DMS153 (cell line): ENCODE data around the gene MLH3.
"Not testable (repeated sequence)": the region's sequence is repeated elsewhere in the genome, so short reads cannot be mapped to it uniquely, and the experiment has no call there.

Source experiments
- DNase-seq: peaks from one replicate; lab custom pipeline; 2025; lab: John Stamatoyannopoulos, UW

Gene MLH3

GRCh38 chr14:75025876-75026275 lies 25.4 kb downstream of the MLH3 start:
- DNase-seq: no peak

GRCh38 chr14:75025082-75025481 lies 26.2 kb downstream of the MLH3 start:
- no peak for DNase-seq

- no peak for DNase-seq
Measured at GRCh38 chr14:75023108-75023507, 28.2 kb downstream of the MLH3 start.

- DNase-seq: no peak
Measured at GRCh38 chr14:75022655-75023054, 28.6 kb downstream of the MLH3 start.

- no peak for DNase-seq
Measured at GRCh38 chr14:75018694-75019093, 32.6 kb downstream of the MLH3 start.

- no peak for DNase-seq
Measured at GRCh38 chr14:75016815-75017214, 34.5 kb downstream of the MLH3 start.

- no peak for DNase-seq
Measured at GRCh38 chr14:75015496-75015895, 35.8 kb downstream of the MLH3 start.

GRCh38 chr14:75013290-75013689 lies 38.0 kb downstream of the MLH3 start:
- no peak for DNase-seq

- no peak for DNase-seq
Measured at GRCh38 chr14:75011356-75011994, 39.8 kb downstream of the MLH3 start.

GRCh38 chr14:75010472-75011093 lies 40.7 kb downstream of the MLH3 start:
- DNase-seq: no peak

GRCh38 chr14:75009176-75009575 lies 42.1 kb downstream of the MLH3 start:
- no peak for DNase-seq

- DNase-seq: no peak
Measured at GRCh38 chr14:75005357-75005756, 45.9 kb downstream of the MLH3 start.

GRCh38 chr14:75003250-75004027 lies 47.8 kb downstream of the MLH3 start:
- no peak for DNase-seq

- DNase-seq: peak; percentile 93
Measured at GRCh38 chr14:75002392-75003249, 48.6 kb downstream of the MLH3 start, which contains the start of gene EIF2B2. Gene EIF2B2, plus strand, starts transcription at chr14:75002921. Its CDS starts 70 bp downstream, at chr14:75002991.

GRCh38 chr14:75001899-75002298 lies 49.4 kb downstream of the MLH3 start:
- no peak for DNase-seq

GRCh38 chr14:75001261-75001660 lies 50.0 kb downstream of the MLH3 start:
- DNase-seq: no peak

GRCh38 chr14:74995781-74996180 lies 55.5 kb downstream of the MLH3 start:
- DNase-seq: not testable (repeated sequence)

GRCh38 chr14:74994182-74994581 lies 57.1 kb downstream of the MLH3 start:
- DNase-seq: not testable (repeated sequence)

- no peak for DNase-seq
Measured at GRCh38 chr14:74988993-74989392, 62.3 kb downstream of the MLH3 start.

GRCh38 chr14:74988131-74988530 lies 63.1 kb downstream of the MLH3 start:
- peak; percentile 56 for DNase-seq

GRCh38 chr14:74985806-74986205 lies 65.5 kb downstream of the MLH3 start:
- DNase-seq: no peak

- no peak for DNase-seq
Measured at GRCh38 chr14:74985028-74985310, 66.3 kb downstream of the MLH3 start.
